ENCODE results near the gene SNRNP200. TPM values are rescaled to one million over a fixed set of nuclear protein-coding genes. Genes with fewer than 3 reads are reported as not detected.

The SNRNP200 gene
- total RNA-seq, 1 experiment from 2014 or later = 231 TPM

DNA sequence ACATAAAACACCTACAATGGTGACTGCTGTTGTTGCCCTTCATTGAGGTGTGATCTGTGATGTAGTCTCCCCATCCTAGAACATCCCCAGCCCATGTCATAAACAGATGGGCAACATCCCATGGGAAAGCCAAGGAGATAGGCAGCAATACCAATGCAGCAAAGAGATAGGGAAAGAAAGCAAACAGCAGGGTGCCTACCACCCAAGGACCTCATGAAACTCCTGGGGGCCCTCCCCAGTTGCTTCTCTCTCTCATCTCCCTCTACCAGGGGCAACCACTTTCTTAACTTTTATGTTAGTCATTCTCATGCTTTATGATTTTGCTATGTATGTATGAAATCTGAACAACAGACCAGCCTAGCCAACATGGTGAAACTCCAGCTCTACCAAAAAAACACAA lies 11.7 kb upstream of the SNRNP200 start:
- intact Hi-C loops (cut with micrococcal nuclease; ENCODE audit: unreplicated experiment) (no loop called here), in situ Hi-C loops (cut with HindIII; ENCODE audit: low pct_unique_long_range_greater_than_20kb, low sequenced_read_pairs) (no loop called here)
- Histone ChIP-seq H3K27ac (ENCODE audit: low read length) (no peak overlapping the region), H3K27me3 (ENCODE audit: control insufficient read depth, insufficient read depth, low read length) (no peaks in the 10 kb centered on the region), H3K4me1 (ENCODE audit: control insufficient read depth, insufficient read depth, low read length) (peaks cover 21% of the 10 kb centered on the region), H3K4me3 (ENCODE audit: low read depth in 2 of 2, low read length in 2 of 2) (no peak overlapping the region), H3K36me3 (ENCODE audit: control insufficient read depth, insufficient read depth, low read length) (no peaks in the 10 kb centered on the region), H3K9me3 (ENCODE audit: control insufficient read depth, insufficient read depth, low read depth, low read length) (no peaks in the 10 kb centered on the region)
- TF ChIP-seq, protein P1, sequence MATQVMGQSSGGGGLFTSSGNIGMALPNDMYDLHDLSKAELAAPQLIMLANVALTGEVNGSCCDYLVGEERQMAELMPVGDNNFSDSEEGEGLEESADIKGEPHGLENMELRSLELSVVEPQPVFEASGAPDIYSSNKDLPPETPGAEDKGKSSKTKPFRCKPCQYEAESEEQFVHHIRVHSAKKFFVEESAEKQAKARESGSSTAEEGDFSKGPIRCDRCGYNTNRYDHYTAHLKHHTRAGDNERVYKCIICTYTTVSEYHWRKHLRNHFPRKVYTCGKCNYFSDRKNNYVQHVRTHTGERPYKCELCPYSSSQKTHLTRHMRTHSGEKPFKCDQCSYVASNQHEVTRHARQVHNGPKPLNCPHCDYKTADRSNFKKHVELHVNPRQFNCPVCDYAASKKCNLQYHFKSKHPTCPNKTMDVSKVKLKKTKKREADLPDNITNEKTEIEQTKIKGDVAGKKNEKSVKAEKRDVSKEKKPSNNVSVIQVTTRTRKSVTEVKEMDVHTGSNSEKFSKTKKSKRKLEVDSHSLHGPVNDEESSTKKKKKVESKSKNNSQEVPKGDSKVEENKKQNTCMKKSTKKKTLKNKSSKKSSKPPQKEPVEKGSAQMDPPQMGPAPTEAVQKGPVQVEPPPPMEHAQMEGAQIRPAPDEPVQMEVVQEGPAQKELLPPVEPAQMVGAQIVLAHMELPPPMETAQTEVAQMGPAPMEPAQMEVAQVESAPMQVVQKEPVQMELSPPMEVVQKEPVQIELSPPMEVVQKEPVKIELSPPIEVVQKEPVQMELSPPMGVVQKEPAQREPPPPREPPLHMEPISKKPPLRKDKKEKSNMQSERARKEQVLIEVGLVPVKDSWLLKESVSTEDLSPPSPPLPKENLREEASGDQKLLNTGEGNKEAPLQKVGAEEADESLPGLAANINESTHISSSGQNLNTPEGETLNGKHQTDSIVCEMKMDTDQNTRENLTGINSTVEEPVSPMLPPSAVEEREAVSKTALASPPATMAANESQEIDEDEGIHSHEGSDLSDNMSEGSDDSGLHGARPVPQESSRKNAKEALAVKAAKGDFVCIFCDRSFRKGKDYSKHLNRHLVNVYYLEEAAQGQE (IDR thresholded peaks at IDR 0.05; ENCODE audit: insufficient read depth in 1 of 2, low read depth in 2 of 2, low read length in 1 of 2) = no peak
- TF ChIP-seq SIN3A (IDR thresholded peaks at IDR 0.05; ENCODE audit: borderline replicate concordance, insufficient read depth, low read depth, low read length) (no peak), TCF7L2 (IDR thresholded peaks at IDR 0.05; ENCODE audit: low read depth, low read length) (no peak), POLR2AphosphoS5 (IDR thresholded peaks at IDR 0.05; ENCODE audit: low read depth, low read length) (no peak)
- TF ChIP-seq, protein P2, sequence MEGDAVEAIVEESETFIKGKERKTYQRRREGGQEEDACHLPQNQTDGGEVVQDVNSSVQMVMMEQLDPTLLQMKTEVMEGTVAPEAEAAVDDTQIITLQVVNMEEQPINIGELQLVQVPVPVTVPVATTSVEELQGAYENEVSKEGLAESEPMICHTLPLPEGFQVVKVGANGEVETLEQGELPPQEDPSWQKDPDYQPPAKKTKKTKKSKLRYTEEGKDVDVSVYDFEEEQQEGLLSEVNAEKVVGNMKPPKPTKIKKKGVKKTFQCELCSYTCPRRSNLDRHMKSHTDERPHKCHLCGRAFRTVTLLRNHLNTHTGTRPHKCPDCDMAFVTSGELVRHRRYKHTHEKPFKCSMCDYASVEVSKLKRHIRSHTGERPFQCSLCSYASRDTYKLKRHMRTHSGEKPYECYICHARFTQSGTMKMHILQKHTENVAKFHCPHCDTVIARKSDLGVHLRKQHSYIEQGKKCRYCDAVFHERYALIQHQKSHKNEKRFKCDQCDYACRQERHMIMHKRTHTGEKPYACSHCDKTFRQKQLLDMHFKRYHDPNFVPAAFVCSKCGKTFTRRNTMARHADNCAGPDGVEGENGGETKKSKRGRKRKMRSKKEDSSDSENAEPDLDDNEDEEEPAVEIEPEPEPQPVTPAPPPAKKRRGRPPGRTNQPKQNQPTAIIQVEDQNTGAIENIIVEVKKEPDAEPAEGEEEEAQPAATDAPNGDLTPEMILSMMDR (IDR thresholded peaks at IDR 0.05) = no peak
- DNase-seq (ENCODE audit: low read depth, low spot score) = no peak
- ATAC-seq = no peak
- no TSS peak for BruUV-seq (replicated peaks)
- ChIA-PET POLR2A (no interaction called here), CTCF (no interaction called here)

- intact Hi-C loops (cut with micrococcal nuclease; ENCODE audit: unreplicated experiment) (no loop called here), in situ Hi-C loops (cut with HindIII; ENCODE audit: low pct_unique_long_range_greater_than_20kb, low sequenced_read_pairs) (no loop called here)
- BruUV-seq (replicated peaks) = no TSS peak
- no peaks in the 10 kb centered on the region for H3K27me3 ChIP-seq (ENCODE audit: control insufficient read depth, insufficient read depth, low read length)
- DNase-seq (ENCODE audit: low read depth, low spot score) (no peak), ATAC-seq (peak; percentile 63)
- ChIA-PET POLR2A (interaction anchor here (0.6 kb wide), 2 partner anchors 10 to 14 kb away, joined by 3 to 10 read pairs; no protein-coding TSS in a partner anchor), CTCF (no interaction called here)
- H3K27ac ChIP-seq (ENCODE audit: low read length) = peak overlapping the region; percentile 58
- H3K4me3 ChIP-seq (ENCODE audit: low read depth in 2 of 2, low read length in 2 of 2) = no peak overlapping the region
- H3K36me3 ChIP-seq (ENCODE audit: control insufficient read depth, insufficient read depth, low read length) = no peaks in the 10 kb centered on the region
- peaks cover 17% of the 10 kb centered on the region for H3K4me1 ChIP-seq (ENCODE audit: control insufficient read depth, insufficient read depth, low read length)
- no peaks in the 10 kb centered on the region for H3K9me3 ChIP-seq (ENCODE audit: control insufficient read depth, insufficient read depth, low read depth, low read length)
- TF ChIP-seq POLR2AphosphoS5 (IDR thresholded peaks at IDR 0.05; ENCODE audit: low read depth, low read length) (no peak), SIN3A (IDR thresholded peaks at IDR 0.05; ENCODE audit: borderline replicate concordance, insufficient read depth, low read depth, low read length) (no peak), TCF7L2 (IDR thresholded peaks at IDR 0.05; ENCODE audit: low read depth, low read length) (no peak)
- TF ChIP-seq, protein P2 (IDR thresholded peaks at IDR 0.05) = no peak
- TF ChIP-seq, protein P1 (IDR thresholded peaks at IDR 0.05; ENCODE audit: insufficient read depth in 1 of 2, low read depth in 2 of 2, low read length in 1 of 2) = no peak
These were observed 10.2 kb upstream of the SNRNP200 start for GRCh38 chr2:96315400-96316071.

Data from Panc1 (cell line).